CD4-positive, alpha-beta memory T cell (primary cell): Measurements from ENCODE around the gene STK10. TPM values are rescaled to one million over a fixed set of nuclear protein-coding genes. Genes with fewer than 3 reads are reported as not detected.
A peak's percentile ranks its signal among the peaks of the same experiment; 100 is the strongest.

ENCODE experiments used
- CTCF ChIA-PET: fragments of 350-600 bp; sonication (Branson Sonifier 250); formaldehyde crosslinking; loops from one replicate; lab custom pipeline; 2021; ENCODE audit warnings: inconsistent platforms; ENCODE audit not compliant: partially characterized antibody; lab: Charles Lee
- POLR2A ChIA-PET: fragments of 350-600 bp; sonication (Branson Sonifier 250); formaldehyde crosslinking; loops from one replicate; lab custom pipeline; 2021; ENCODE audit not compliant: partially characterized antibody; lab: Charles Lee
- DNase-seq, 5 donors: peaks; one replicate each; pipeline versions ENCODE4 v3.0.0 to v3.0.0-alpha.2; 2020 to 2022; ENCODE audit warnings: mixed read lengths in 1 of 5
- H3K27ac ChIP-seq: one replicate; pipeline ENCODE4 v1.7.0; 2013; ENCODE audit warnings: low read depth, low read length
- H3K27me3 ChIP-seq: 2 replicates; pipeline ENCODE4 v1.7.0; 2013; ENCODE audit warnings: mild to moderate bottlenecking, low read length, moderate library complexity; ENCODE audit not compliant: insufficient read depth
- H3K36me3 ChIP-seq: 2 replicates; pipeline ENCODE4 v1.7.0; 2013; ENCODE audit warnings: mild to moderate bottlenecking, low read length, moderate library complexity; ENCODE audit not compliant: insufficient read depth
- H3K4me1 ChIP-seq: 2 replicates; pipeline ENCODE4 v1.7.0; 2013; ENCODE audit warnings: mild to moderate bottlenecking, low read length, moderate library complexity; ENCODE audit not compliant: insufficient read depth
- H3K4me3 ChIP-seq, 2 donors: one replicate each; pipeline ENCODE4 v1.7.0; 2013; ENCODE audit warnings: low read length in 2 of 2, mild to moderate bottlenecking in 1 of 2
- H3K9me3 ChIP-seq, 2 donors: one replicate each; pipeline ENCODE4 v1.7.0; 2013; ENCODE audit warnings: low read length in 2 of 2, control low read depth in 1 of 2; ENCODE audit not compliant: control insufficient read depth in 1 of 2
- H3K27ac Mint-ChIP-seq, 7 donors: one replicate each; pipeline ENCODE4 v1.8.0; 2020 to 2021; ENCODE audit warnings: mixed read lengths in 7 of 7, mild to moderate bottlenecking in 6 of 7, inconsistent platforms in 3 of 7, moderate library complexity in 3 of 7
- H3K27me3 Mint-ChIP-seq, 2 donors: one replicate each; pipeline ENCODE4 v1.8.0; 2020 to 2021; ENCODE audit warnings: mixed read lengths in 2 of 2
- H3K36me3 Mint-ChIP-seq, 2 donors: one replicate each; pipeline ENCODE4 v1.8.0; 2020 to 2021; ENCODE audit warnings: mixed read lengths in 2 of 2, inconsistent platforms in 1 of 2, mild to moderate bottlenecking in 1 of 2
- H3K4me1 Mint-ChIP-seq, 4 donors: one replicate each; pipeline ENCODE4 v1.8.0; 2020 to 2021; ENCODE audit warnings: mixed read lengths in 4 of 4, mild to moderate bottlenecking in 1 of 4
- H3K4me3 Mint-ChIP-seq, 8 donors: one replicate each; pipeline ENCODE4 v1.8.0; 2020 to 2021; ENCODE audit warnings: mixed read lengths in 8 of 8, mild to moderate bottlenecking in 7 of 8, moderate library complexity in 6 of 8, inconsistent platforms in 3 of 8
- H3K9me3 Mint-ChIP-seq, 8 donors: one replicate each; pipeline ENCODE4 v1.8.0; 2020 to 2021; ENCODE audit warnings: mixed read lengths in 8 of 8, mild to moderate bottlenecking in 5 of 8, inconsistent platforms in 3 of 8, moderate library complexity in 1 of 8
- intact Hi-C: fragments of 100-400 bp; cut with micrococcal nuclease; formaldehyde crosslinking; loops from one replicate; pipeline ENCODE4 v1.15.1; 2023
- polyA plus RNA-seq, 2 donors: library from polyadenylated mRNA; unstranded; fragments of 300-500 nt; fragmentation: Illumina TruSeq; gene quantifications; one replicate each; pipeline ENCODE4 v1.2.3, GENCODE V29; 2021
- total RNA-seq, 2 experiments: library from RNA; stranded (reverse); gene quantifications; one replicate each; pipeline ENCODE4 v1.2.3, GENCODE V29; 2021

STK10 gene
- total and polyA plus RNA-seq, 4 experiments from 2014 or later, result 24.6 to 314 (median 233) TPM

DNA sequence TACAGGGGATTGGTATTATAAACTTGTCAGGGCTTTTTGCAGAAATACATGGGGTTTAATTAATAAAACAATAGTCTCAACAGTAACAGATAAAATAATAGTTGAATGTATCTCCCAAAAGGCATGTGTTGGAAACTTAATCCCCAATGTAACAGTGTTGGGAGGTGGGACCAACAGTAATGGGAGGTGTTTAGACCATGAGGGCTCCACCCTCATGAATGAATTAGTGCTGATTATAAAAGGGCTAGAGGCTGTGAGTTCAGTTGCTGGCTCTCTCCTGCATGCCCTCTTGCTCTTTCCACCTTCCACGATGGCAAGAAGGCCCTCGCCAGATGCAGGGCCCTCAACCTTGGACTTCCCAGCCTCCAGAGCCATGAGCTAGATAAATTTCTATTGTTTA lies 56.3 kb downstream of the STK10 start:
- Histone ChIP-seq H3K27me3 (no peaks in the 10 kb centered on the region), H3K4me3 (no peak overlapping the region), H3K4me1 (peaks cover 65% of the 10 kb centered on the region), H3K27ac (no peak overlapping the region), H3K9me3 (no peaks in the 10 kb centered on the region), H3K36me3 (peaks cover 31% of the 10 kb centered on the region)
- no peak for DNase-seq
- peaks cover 45 to 85% (median 59%) of the 10 kb centered on the region in 4 donors for H3K4me1 Mint-ChIP-seq
- H3K27ac Mint-ChIP-seq, result peak overlapping the region in 5 of 7 donors; percentile 12 to 81 (median 62)
- intact Hi-C loops, result no loop called here
- no peaks in the 10 kb centered on the region for H3K9me3 Mint-ChIP-seq
- H3K4me3 Mint-ChIP-seq, result no peak overlapping the region
- H3K27me3 Mint-ChIP-seq, result no peaks in the 10 kb centered on the region
- POLR2A ChIA-PET, result interaction anchor here (0.6 to 5.2 kb wide), 6 partner anchors 8 to 56 kb away, joined by 3 to 37 read pairs (median 16); partner anchors contain the start of gene STK10
- peaks cover 30 to 67% of the 10 kb centered on the region in 2 donors for H3K36me3 Mint-ChIP-seq
- CTCF ChIA-PET, result interaction anchor here (0.9 to 3.9 kb wide), 7 partner anchors 8 to 65 kb away, joined by 3 to 34 read pairs (median 4); partner anchors contain the start of gene STK10

GRCh38 chr5:172129256-172129910 lies 58.6 kb downstream of the STK10 start:
- intact Hi-C loops, result no loop called here
- Mint-ChIP-seq H3K36me3 (peaks cover 46 to 70% of the 10 kb centered on the region in 2 donors), H3K27ac (peak overlapping the region; percentile 19 to 87 (median 75)), H3K4me1 (peaks cover 38 to 78% (median 53%) of the 10 kb centered on the region in 4 donors), H3K27me3 (no peaks in the 10 kb centered on the region), H3K4me3 (no peak overlapping the region), H3K9me3 (no peaks in the 10 kb centered on the region)
- Histone ChIP-seq H3K36me3 (peaks cover 47% of the 10 kb centered on the region), H3K27me3 (no peaks in the 10 kb centered on the region), H3K4me1 (peaks cover 49% of the 10 kb centered on the region), H3K4me3 (no peak overlapping the region), H3K27ac (no peak overlapping the region), H3K9me3 (no peaks in the 10 kb centered on the region)
- no peak for DNase-seq
- ChIA-PET POLR2A (interaction anchor here (0.6 to 5.2 kb wide), 5 partner anchors 8 to 46 kb away, joined by 3 to 23 read pairs (median 4); no protein-coding TSS in a partner anchor), CTCF (interaction anchor here (1.3 to 1.6 kb wide), 2 partner anchors 15 to 59 kb away, joined by 3 to 7 read pairs; partner anchors contain the start of gene STK10)

DNA sequence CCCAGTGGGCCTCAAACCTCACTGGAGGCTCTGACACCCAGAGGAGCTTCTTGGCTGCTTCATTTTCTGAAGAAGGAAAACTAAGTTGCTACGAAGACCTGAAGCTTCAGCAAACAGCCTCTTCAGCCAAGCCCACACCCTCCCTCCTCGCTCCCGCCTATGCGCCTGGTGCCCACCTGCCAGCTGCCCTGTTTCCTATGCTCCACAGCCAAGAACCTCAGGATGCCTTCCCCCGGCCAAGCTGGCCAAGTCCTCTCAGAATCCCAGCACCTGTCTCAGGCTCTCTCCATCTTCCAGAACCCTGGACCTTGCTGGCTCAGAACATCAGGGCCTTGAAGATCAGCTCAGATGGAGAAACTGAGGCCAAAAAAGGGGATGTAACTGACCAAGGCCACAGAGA lies 60.4 kb downstream of the STK10 start:
- Mint-ChIP-seq H3K4me1 (peaks cover 23 to 76% (median 43%) of the 10 kb centered on the region in 4 donors), H3K27ac (peak overlapping the region in 3 of 7 donors; percentile 30 to 81 (median 42)), H3K4me3 (no peak overlapping the region), H3K27me3 (no peaks in the 10 kb centered on the region), H3K36me3 (peaks cover 45 to 67% of the 10 kb centered on the region in 2 donors), H3K9me3 (no peaks in the 10 kb centered on the region)
- ChIA-PET POLR2A (interaction anchor here (1.1 to 1.2 kb wide), 2 partner anchors 14 to 29 kb away, joined by 3 to 6 read pairs; no protein-coding TSS in a partner anchor), CTCF (interaction anchor here (0.9 kb wide), 1 partner anchor 61 kb away, joined by 3 read pairs; the partner anchor contains the start of gene STK10)
- peaks cover 47% of the 10 kb centered on the region for H3K4me1 ChIP-seq
- H3K9me3 ChIP-seq, result no peaks in the 10 kb centered on the region
- H3K36me3 ChIP-seq, result peaks cover 54% of the 10 kb centered on the region
- H3K27ac ChIP-seq, result peak overlapping the region; percentile 12
- H3K4me3 ChIP-seq, result no peak overlapping the region
- DNase-seq, result no peak
- H3K27me3 ChIP-seq, result no peaks in the 10 kb centered on the region
- intact Hi-C loops, result no loop called here

DNA sequence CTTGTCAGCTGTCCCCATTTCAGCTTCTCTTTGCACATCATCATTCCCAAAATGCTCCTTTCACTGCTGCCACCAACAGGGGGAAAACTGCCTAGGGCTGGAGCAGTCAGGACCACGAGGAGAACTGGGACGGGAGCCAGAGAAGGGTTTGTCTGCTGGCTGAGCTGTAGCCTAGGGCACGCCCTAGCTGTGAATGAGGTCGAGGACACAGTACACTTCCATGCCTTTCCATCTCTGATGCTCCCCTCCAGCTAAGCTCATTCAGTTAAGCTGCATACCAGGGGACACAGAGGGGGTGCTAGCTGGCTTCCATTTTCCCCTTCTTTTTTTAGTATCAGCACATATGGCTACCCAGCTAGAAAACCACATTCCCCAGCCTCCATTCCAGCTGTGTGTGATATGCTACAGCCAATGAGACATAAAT lies 64.7 kb downstream of the STK10 start:
- POLR2A ChIA-PET, result interaction anchor here (1.0 to 16.4 kb wide), 4 partner anchors 9 to 58 kb away, joined by 3 to 597 read pairs (median 4); partner anchors contain the start of gene STK10
- peak overlapping the region; percentile 42 to 93 (median 49) for H3K27ac Mint-ChIP-seq
- DNase-seq, result no peak
- Histone ChIP-seq H3K27ac (no peak overlapping the region), H3K27me3 (no peaks in the 10 kb centered on the region), H3K4me3 (no peak overlapping the region), H3K4me1 (peaks cover 48% of the 10 kb centered on the region), H3K9me3 (no peaks in the 10 kb centered on the region), H3K36me3 (peaks cover 49% of the 10 kb centered on the region)
- no peaks in the 10 kb centered on the region for H3K9me3 Mint-ChIP-seq
- peaks cover 26 to 78% (median 41%) of the 10 kb centered on the region in 4 donors for H3K4me1 Mint-ChIP-seq
- no peak overlapping the region for H3K4me3 Mint-ChIP-seq
- CTCF ChIA-PET, result interaction anchor here (0.6 to 2.1 kb wide), 8 partner anchors 9 to 66 kb away, joined by 3 to 12 read pairs (median 6); partner anchors contain the start of gene STK10
- H3K36me3 Mint-ChIP-seq, result peaks cover 33 to 52% of the 10 kb centered on the region in 2 donors
- H3K27me3 Mint-ChIP-seq, result no peaks in the 10 kb centered on the region
- intact Hi-C loops, result no loop called here

- Histone ChIP-seq H3K36me3 (peaks cover 30% of the 10 kb centered on the region), H3K4me3 (no peak overlapping the region), H3K4me1 (peaks cover 78% of the 10 kb centered on the region), H3K27me3 (no peaks in the 10 kb centered on the region), H3K9me3 (no peaks in the 10 kb centered on the region), H3K27ac (no peak overlapping the region)
- ChIA-PET CTCF (interaction anchor here (0.7 to 13.2 kb wide), 3 partner anchors 53 to 64 kb away, joined by 4 to 248 read pairs (median 5); partner anchors contain the start of gene STK10), POLR2A (interaction anchor here (0.6 to 16.4 kb wide), 3 partner anchors 12 to 61 kb away, joined by 3 to 597 read pairs (median 3); partner anchors contain the start of gene STK10)
- Mint-ChIP-seq H3K27me3 (no peaks in the 10 kb centered on the region), H3K36me3 (peaks cover 38 to 51% of the 10 kb centered on the region in 2 donors), H3K4me3 (peak overlapping the region in 2 of 8 donors; percentile 16 to 32), H3K9me3 (peaks cover 0 to 3% (median 0%) of the 10 kb centered on the region in 8 donors), H3K27ac (peak overlapping the region; percentile 50 to 84 (median 71)), H3K4me1 (peaks cover 36 to 83% (median 58%) of the 10 kb centered on the region in 4 donors)
- intact Hi-C loops, result no loop called here
- no peak for DNase-seq
Observed at GRCh38 chr5:172119921-172120688, 67.9 kb downstream of the STK10 start.

DNA sequence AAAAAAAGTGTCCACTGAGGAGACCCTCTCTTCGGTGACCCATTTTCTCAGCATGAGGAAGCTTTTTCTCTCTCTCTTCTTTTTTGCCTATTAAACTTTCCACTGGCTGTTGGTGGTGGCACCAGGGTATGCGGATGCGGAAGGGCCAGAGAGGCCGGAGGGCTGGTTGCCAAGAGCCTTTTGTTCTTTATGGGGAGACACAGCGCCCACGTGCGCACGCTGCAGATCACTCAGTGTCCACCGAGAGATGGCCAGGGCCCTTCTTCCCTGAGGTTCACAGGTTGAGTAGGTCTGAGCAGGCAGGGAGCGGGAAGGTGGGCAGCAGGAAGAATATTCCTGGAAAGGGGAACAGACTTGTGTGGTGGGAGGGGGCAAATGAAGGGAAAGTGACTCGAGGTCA lies 69.1 kb downstream of the STK10 start:
- H3K4me1 ChIP-seq, result peaks cover 82% of the 10 kb centered on the region
- ChIA-PET CTCF (interaction anchor here (13.2 kb wide), 1 partner anchor 66 kb away, joined by 248 read pairs; the partner anchor contains the start of gene STK10), POLR2A (interaction anchor here (0.6 to 16.4 kb wide), 4 partner anchors 11 to 623 kb away, joined by 3 to 597 read pairs (median 4); partner anchors contain the start of gene STK10)
- intact Hi-C loops, result no loop called here
- H3K27me3 ChIP-seq, result no peaks in the 10 kb centered on the region
- no peak overlapping the region for H3K27ac ChIP-seq
- H3K4me3 Mint-ChIP-seq, result peak overlapping the region in 4 of 8 donors; percentile 4 to 70 (median 40)
- H3K27me3 Mint-ChIP-seq, result no peaks in the 10 kb centered on the region
- H3K9me3 Mint-ChIP-seq, result peaks cover 0 to 3% (median 0%) of the 10 kb centered on the region in 8 donors
- peak overlapping the region in 6 of 7 donors; percentile 78 to 95 (median 85) for H3K27ac Mint-ChIP-seq
- H3K36me3 Mint-ChIP-seq, result peaks cover 32 to 47% of the 10 kb centered on the region in 2 donors
- no peak overlapping the region for H3K4me3 ChIP-seq
- peaks cover 19% of the 10 kb centered on the region for H3K36me3 ChIP-seq
- no peak for DNase-seq
- no peaks in the 10 kb centered on the region for H3K9me3 ChIP-seq
- H3K4me1 Mint-ChIP-seq, result peaks cover 37 to 81% (median 58%) of the 10 kb centered on the region in 4 donors
